Pons (tissue), 1 donor: Measurements from ENCODE around the gene SUPT20H.
"Not testable (repeated sequence)": the region's sequence is repeated elsewhere in the genome, so short reads cannot be mapped to it uniquely, and the experiment has no call there.

Source experiments
- DNase-seq: peaks from one replicate; pipeline ENCODE4 v3.0.0-alpha.2; 2016; ENCODE audit warnings: low spot score

The SUPT20H gene

DNA sequence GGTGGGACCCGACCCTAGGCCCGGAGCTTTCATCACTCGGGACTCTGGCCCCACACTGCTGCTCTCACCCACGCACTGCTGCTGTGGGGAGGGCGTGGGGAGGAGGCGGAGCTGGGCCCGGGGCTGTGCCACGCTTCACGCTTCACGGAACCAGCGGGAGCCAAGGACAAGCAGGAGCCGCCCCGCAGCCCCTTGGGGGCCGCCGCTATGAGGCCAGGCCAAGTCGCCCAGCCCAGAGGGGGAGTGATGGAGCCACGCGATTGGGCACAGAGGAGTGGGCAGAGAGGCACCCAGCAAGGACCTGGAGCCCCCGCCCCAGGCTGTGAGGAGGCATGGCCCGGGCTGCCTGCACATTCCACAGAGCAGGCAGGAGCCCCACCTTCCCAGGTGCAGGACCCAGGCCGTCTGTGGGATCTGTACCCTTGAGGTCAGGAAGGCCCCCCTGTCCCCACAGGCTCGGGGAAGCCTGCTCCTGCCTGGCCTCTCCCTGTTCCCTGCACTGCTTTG lies 10.2 kb upstream of the SUPT20H start:
- DNase-seq = no peak

DNA sequence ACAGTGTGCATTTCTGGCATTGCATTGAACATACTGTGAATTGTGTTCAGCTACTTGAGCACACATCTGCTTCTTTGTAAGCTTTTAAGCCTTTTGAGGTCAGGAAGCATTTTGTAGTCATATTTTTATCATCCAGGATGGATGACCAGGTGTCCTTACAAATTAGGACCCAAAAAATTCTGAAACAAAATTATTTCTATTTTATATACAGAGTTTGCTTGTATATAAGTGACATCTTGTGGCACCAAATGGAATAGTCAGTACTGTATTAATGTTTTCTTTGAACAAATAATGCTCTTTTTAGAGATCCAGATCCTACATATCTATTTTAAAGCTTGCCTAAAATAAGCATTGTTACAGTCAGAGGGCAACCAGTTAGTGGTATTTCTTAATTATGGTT lies 9.5 kb upstream of the SUPT20H start:
- no peak for DNase-seq

DNA sequence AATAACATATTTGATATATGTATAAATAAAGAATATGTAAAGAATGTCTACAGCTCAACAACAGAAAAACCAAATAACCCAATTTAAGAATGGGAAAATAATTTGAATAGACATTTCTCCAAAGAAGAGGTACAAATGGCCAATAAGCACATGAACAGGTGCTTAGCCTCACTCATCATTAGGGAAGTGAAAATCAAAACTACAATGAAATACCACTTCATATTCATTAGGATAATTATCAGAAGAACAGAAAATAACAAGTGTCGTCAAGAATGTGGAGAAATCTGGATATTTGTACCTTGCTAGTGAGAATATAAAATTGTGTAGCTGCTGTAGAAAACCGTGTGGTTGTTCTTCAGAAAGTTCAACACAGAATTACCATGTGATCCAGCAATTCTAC lies 8.4 kb upstream of the SUPT20H start:
- no peak for DNase-seq

DNA sequence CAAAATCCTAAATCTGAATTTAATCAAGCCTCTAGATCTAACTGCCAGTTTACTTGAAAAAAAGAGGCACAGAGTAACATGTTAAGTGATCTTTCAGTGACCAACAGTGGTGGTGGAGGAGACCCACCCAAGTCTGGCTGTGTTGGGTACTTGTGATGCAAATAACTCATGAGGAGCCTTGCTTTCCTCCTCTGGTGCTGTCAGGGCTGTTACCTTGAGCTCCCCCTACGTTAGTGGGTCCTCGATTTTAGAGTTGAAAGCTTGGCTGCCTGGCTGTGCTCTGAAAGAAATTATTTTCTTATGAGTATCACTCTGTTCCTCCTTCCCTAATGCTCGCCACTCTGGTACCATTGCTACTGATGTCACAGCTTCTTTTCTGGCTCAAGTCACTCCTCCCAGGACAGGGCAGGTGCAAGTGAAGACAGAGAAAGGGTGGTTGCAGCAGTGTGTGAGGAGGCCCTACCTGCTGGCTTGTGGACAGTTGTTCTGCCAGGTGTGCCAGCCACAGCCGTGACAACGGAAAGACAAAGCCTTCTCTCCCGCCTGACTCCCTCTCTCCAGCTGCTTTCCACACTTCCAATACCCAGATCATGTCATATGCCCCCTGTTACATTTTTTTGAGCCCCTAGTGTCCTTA lies 6.5 kb upstream of the SUPT20H start:
- DNase-seq = no peak

DNA sequence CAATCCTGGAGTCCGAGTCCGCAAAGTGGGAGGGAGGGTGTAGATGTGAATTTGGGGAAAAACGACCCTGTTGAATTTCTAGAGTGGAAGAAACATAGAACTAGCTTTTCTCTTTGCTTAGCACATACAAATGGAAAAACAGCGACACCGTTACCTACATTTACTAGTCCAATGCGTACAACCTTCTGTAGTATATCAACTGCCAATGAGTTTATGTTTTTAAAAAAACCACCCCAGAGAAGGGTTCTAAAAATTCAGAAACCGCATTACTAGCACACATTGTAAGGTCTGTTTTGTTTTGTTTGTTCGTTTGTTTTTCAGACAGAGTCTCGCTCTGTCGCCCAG lies 332 bp upstream of the SUPT20H start:
- no peak for DNase-seq

DNA sequence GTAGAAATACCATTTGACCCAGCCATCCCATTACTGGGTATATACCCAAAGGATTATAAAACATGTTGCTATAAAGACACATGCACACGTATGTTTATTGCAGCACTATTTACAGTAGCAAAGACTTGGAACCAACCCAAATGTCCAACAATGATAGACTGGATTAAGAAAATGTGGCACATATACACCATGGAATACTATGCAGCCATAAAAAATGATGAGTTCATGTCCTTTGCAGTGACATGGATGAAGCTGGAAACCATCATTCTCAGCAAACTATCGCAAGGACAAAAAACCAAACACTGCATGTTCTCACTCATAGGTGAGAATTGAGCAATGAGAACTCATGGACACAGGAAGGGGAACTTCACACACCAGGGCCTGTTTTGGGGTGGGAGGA lies 3.3 kb downstream of the SUPT20H start:
- DNase-seq = not testable (repeated sequence)

DNA sequence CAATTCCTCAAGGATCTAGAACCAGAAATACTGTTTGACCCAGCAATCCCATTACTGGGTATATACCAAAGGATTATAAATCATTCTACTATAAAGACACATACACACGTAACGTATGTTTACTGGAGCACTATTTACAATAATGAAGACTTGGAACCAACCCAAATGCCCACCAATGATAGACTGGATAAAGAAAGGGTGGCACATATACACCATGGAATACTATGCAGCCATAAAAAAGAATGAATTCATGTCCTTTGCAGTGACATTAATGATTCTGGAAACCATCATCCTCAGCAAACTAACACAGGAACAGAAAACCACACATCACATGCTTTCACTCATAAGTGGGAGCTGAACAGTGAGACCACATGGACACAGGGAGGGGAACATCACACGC lies 6.4 kb downstream of the SUPT20H start:
- DNase-seq = not testable (repeated sequence)

DNA sequence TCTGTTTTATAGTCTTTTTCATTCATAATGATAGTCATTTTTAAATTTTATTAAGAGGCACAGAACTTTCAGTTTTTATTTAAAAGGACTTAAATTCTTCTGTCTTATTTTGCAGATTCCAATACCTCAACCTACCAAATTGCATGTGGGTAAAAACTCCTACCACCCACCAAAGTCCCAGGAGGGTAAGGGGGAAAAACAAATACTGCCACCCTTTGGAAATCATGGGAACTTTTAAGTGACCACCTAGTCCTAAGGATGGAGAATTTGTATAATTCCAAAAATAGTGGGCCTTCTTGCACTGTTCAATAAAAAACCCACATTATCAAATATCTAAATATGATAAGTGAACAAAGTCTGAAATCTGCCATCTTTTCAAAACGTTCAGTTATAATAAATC lies 9.7 kb downstream of the SUPT20H start:
- DNase-seq = no peak

DNA sequence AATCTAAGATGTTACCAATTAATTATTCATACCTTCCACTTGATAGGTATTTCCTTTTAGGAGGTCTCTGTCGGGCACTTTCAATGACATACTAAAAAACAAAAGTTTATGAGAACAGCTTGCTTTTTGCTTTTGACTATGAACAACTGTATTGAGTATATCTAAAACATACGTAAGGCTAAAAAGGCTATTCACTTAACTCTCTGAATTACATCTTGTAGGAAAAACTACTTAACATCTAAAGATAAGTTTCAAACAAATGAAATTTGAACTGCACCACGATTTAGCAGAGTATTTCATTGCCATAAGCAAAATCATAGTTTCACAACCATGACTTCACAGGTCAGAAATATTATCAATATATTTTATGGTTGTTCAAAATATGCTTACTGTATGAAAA lies 11.6 kb downstream of the SUPT20H start:
- no peak for DNase-seq

- DNase-seq = no peak
Measured at GRCh38 chr13:37047032-37047431, 12.5 kb downstream of the SUPT20H start.

GRCh38 chr13:37046062-37046461 lies 13.4 kb downstream of the SUPT20H start:
- no peak for DNase-seq

DNA sequence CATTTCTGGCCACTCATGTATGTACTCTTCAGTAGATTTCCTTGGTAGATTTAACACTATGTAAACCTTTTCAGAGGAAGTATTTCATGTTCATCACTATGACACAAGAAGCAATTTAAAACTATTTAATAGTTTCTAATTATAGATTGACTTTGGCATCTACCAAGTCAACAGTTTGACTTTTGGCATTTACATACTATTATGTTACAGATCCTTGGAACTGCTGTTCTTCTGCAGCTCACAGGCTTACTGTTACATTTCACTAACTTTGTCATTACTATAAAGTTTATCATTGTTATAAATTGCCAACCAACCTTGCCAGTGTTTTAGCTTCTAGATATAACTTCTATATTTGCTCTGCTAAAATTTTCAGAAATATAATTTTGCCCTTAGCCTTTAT lies 18.7 kb downstream of the SUPT20H start:
- DNase-seq = no peak

DNA sequence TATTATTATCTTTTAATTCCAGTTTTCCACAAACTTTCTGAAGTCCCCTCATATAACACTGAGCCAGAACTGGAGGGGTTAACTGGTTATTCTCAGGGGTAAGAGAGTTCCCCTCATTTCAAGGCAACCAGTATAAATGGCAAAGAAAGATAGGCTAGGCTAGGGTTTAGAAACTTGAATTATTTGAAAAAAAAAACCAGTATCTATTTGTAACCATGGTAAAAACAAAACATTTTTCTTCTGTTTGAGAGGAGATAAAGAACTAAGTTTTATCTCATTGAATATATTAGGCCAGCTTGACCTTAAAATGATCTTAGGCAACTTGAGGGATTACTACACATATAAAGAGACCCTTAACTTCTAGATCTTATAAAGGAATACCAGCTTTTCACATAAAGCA lies 19.6 kb downstream of the SUPT20H start:
- no peak for DNase-seq

DNA sequence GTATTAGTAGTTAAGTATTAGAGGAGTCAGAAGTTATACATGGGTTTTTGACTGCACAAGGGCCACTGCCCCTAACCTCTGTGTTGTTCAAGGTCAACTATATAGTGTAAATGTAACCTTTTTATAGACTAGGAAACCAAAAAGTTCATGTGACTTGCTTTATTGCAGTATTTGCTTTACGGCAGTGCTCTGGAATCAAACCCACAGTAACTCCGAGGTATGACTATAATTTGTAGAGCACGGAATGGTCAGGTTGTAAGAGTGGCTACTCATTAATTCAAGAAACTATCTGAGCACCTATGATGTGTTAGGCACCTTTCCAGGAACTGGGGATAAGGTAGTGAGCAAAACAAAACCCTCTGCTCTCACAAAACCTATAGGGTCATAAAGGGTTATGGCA lies 22.2 kb downstream of the SUPT20H start:
- no peak for DNase-seq

- DNase-seq = no peak
Measured at GRCh38 chr13:37029617-37030016, 29.9 kb downstream of the SUPT20H start.

- DNase-seq = no peak
Measured at GRCh38 chr13:37027639-37028038, 31.8 kb downstream of the SUPT20H start.

- no peak for DNase-seq
Measured at GRCh38 chr13:37026771-37027170, 32.7 kb downstream of the SUPT20H start.

GRCh38 chr13:37023871-37024270 lies 35.6 kb downstream of the SUPT20H start:
- DNase-seq = no peak

DNA sequence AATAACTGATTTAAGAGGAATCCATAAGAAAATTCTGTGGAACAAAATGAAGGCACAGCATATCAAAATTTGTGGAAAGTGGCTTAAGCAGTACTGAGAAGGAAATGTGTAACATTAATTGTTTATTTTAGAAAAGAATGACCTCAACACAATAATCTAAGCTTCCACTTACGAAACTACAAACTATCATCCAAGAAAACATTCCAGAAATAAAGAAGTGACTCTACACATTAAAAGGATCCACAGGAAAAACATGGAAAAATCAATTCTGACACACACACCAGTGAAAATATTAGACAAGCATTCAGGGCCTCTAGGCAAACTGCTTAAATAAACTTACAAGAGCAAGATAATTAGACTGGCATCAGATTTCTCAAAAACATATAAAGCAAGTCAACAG lies 44.9 kb downstream of the SUPT20H start:
- no peak for DNase-seq

DNA sequence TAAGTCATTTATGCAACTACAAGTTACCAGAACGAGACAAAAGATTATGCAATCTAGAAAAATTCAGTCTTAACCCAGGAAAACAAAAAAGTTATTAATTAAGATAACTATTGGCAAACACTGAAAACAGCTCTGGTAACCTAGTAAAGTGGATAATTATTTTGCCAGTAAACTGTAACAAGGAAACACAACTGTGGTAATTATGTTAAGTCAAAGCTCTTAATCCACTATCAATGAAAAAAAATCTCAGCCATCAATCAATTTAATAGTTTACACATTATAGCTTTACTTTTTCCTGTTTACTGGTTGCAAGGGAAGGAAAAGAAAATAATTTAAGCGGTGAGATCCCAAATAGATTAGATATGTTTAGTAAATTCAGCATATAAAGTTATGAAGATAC lies 47.7 kb downstream of the SUPT20H start:
- DNase-seq = no peak

DNA sequence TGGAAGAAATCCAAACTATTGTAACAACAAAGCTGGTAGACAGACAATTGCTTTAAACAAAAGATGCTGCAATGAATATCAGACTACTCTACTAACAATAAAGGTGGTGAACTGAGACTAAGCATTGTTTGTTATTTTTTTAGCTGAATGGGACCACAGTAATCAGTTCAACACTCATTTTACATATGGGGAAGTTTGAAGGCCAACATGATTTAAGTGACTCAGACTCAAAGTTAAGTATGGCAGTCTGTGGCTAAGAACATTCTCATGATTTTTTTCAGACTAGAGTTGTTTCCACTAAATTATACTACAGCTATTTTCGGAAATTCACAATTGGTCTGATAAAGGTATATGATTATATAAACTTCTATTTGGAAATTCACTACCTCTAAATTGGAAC lies 48.5 kb downstream of the SUPT20H start:
- no peak for DNase-seq

GRCh38 chr13:37010424-37010823 lies 49.1 kb downstream of the SUPT20H start:
- DNase-seq = no peak

GRCh38 chr13:37009692-37010091 lies 49.8 kb downstream of the SUPT20H start:
- DNase-seq = no peak

DNA sequence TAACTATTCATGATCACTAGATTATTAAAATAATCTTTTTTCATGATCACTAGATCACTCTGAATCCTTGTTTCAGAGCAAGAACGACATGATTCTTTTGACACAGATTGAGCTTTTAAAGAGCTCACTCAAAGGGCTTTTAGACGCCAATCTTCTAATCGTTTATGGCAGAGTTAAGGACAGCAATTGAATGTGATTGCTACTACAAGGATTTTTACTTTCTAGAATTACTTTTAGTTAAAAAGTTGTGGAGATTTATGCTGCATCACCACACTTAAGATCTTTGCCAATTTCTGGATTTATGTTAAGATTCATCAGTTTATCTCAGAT lies 57.6 kb downstream of the SUPT20H start:
- DNase-seq = no peak
